Dedifferentiated amniotic fluid mesenchymal stem cell (primary cell): ENCODE measurements around the gene JMJD1C.
"Not testable (repeated sequence)": the region's sequence is repeated elsewhere in the genome, so short reads cannot be mapped to it uniquely, and the experiment has no call there.

Source experiments
- DNase-seq: peaks from one replicate; pipeline ENCODE4 v3.0.0-alpha.2; 2016; ENCODE audit errors: extremely low spot score

The JMJD1C gene

DNA sequence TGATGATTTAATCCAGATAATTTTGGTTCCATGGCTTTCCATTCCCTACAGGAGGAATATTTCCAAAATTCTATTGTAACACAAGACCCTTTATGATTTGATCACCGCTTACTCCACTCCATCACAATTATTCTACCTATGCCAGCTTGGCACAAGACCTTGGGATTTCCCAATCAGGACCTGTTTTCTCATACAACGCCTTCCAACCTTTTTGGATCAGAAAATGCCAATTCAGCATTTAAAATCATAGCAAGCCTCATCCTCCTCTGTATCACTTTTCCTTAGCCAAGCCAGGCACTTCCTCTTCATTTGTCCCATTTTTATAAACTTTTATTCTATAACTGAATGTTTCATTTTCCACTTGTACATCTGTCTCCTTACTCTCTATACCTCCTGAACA is 100.9 kb downstream of the JMJD1C start:
- no peak for DNase-seq

DNA sequence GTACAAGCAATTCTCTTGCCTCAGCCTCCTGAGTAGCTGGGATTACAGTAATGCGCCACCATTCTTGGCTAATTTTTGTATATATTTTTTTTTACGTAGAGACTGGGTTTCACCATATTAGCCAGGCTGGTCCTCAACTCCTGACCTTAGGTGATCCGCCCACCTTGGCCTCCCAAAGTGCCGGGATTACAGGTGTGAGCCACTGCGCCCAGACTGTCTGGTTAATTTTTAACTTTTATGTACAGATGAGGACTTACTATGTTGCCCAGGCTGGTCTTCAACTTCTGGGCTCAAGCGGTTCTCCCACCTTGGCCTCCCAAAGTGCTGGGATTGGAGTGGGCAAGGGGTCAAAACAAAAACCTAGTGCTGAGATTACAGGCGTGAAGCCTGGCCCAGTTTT is 101.8 kb downstream of the JMJD1C start:
- no peak for DNase-seq

DNA sequence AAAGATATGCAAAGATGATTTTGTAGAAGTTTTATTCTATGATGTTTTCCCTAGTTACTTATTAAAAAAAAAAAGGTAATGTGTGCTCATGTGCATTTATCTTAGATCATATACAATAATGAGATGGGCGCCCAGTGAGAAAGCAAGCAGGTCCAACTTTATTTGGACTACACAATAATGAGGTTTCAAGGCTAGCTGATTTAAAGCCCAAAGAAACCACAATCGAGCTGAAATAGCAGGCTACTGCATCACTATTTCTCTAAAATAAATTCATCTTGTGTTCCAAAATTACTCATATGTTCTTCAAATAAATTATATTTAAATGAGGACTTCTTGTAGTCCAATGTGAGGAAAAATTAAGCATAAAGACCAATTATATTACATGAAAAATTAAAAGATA is 110.1 kb downstream of the JMJD1C start:
- DNase-seq, result no peak

DNA sequence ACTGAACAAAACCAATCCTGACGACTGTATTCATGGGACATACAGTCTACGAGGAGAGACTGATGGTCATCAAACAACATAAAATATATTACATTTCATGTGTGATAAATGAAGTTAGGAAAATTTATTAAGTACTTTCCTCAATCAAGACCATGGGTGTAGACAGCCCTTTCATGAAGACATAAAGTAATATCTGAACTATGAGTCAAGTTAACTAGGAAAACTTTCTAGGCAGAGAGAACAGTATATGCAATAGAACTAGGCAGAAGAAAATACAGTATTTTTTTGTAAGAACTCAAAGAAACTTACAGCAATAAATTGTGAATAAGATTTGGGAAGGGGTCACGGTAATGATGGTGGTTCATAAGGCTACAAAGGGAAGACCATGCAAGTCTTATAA is 112.8 kb downstream of the JMJD1C start:
- DNase-seq, result no peak

DNA sequence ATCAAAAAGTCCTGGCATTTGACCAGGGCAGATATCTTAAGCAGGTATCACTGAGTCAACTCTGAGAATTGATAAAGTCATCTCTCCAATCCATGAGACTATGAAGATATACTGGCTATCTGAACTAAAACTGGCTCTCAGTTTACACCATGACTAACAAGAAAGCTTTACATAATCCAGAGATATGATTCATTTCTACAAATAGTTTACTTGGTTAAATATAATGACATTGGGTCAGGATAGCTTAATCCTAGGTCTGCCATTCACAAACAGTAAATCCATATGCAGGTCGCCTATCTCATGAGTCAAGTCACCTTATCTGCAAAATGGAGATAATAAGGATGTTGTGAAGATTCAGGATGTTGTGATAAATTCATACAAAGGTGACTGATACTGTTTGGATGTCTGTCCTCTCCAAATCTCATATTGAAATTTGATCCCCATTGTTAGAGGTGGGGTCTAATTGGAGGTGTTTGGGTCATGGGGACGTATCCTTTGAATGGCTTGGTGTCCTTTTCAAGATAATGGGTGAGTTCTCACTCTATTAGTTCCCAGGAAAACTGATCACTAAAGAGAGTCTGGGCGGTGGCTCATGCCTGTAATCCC is 117.4 kb downstream of the JMJD1C start:
- DNase-seq, result no peak

DNA sequence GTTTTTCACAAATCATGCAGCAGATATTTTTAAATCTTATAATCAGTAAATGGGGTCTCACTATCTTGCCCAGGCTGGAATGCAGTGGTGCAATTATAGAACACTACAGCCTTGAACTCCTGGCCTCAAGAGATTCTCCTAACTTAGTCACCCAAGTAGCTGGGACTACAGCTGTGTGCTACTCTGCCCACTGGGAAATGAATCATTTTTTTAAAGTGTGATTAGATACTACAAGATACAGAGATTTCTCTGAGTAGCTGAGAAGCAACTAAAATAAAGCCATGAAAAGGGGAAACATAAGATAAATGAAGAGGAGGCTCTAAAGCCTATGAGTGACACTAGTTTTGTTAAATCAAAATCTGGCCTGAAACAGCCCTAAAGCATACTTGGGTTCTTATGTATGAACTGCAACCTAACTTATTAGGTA is 119.7 kb downstream of the JMJD1C start:
- DNase-seq, result no peak

DNA sequence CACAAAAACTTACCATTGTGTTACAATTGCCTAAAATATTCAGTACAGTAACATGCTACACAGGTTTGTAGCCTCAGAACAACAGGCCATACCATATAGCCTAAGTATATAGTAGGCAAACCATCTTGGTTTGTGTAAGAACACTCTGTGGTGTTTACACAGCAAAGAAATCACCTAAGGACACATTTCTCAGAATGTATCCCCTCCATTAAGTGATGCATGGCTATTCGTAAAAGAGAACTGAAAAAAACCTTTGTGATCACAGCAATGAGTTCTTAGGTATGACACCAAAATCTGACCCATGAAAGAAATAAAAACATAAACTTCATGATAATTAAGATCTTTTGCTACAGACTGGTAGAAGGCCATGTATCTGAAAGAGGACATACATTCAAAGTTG is 121.5 kb downstream of the JMJD1C start:
- no peak for DNase-seq

DNA sequence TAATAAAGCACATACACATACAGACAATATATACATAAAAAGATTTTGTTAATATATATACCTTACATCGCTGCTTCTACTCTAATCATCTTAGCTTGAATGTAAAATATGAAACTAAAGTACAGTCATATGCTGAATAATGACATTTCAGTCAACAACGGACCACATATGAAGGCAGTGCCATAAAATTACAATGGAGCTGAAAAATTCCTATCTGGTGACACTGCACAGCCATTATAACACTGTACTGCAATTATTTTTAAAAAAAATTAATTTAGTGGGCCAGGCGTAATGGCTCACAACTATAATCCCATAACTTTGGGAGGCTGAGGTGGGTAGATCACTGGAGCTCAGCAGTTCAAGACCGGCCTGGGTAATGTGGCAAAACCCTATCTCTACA is 122.3 kb downstream of the JMJD1C start:
- DNase-seq, result no peak

DNA sequence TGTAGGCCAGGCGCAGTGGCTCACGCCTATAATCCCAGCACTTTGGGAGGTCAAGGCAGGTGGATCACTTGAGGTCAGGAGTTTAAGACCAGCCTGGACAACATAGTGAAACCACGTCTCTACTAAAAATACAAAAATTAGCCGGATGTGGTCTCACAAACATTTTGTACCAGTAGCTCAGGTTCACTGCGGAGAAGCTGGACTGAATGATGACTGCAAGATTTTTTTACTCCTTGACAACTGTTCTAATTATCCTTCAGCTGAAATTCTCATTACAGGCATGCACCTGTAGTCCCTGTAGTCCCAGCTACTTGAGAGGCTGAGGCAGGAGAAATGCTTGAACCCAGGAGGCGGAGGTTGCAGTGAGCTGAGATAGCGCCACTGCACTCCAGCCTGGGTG is 126.1 kb downstream of the JMJD1C start:
- DNase-seq, result not testable (repeated sequence)

DNA sequence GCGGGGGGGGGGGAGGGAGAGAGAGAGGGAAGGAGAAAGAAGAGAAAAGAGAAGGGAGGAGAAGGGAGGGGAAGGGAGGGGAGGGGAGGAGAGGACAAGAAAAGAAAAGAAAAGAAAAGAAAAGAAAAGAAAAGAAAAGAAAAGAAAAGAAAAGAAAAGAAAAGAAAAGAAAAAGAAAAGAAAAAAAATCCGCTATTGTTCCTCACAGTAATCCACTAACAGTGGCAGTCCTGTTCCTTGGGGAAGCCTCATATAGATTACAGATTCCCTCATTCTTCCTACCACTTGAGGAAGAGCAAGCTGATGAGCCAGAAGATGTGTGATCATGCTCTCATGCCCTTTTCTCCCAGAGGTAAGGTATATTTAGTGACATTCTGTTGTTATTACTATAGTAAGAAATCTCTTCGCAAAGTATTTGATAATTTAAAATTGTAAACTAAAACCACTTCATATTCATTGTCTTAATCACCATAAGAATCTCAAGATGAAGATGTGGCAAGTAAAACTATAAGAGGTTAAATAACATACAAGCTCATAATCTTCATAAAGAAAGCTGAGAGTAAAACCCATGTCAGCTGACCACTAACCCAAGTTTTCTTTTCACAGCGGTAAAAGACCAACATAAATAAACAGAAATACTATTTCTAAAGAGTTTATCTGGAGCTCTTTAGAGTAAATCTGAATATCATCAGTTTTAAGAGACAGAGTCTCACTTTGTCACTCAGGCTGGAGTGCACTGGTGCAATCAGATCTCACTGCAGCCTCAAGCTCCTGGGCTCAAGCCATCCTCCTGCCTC is 128.1 kb downstream of the JMJD1C start:
- DNase-seq, result no peak

DNA sequence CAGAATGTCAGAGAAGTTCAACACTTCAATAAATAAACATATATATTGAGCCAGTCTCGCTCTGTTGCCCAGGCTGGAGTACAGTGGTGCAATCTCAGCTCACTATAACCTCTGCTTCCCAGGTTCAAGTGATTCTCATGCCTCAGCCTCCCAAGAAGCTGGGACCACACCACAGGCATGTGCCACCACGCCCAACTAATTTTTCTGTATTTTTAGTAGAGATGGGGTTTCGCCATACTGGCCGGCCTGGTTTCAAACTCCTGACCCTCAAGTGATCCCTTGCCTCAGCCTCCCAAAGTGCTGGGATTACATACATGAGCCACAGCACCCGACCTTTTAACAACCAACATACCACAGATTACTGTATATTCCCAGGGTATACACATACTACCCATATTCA is 134.2 kb downstream of the JMJD1C start:
- DNase-seq, result no peak

DNA sequence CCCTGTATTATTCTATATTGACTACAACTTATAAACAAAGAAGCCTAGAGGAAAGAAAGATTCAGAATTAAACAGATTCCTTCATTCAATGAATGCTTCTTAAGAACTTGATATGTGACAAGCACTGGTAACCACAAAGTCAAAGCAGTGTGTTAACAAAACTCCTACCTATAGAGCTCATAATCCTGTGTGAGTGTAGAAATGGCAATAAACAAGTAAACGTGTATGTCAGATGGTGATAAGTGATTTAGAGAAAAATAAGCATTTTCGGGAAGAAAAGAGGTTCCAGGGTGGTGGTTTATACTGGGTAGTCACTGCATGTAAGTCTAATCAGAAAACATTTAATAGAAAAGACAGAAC is 141.3 kb downstream of the JMJD1C start:
- no peak for DNase-seq

DNA sequence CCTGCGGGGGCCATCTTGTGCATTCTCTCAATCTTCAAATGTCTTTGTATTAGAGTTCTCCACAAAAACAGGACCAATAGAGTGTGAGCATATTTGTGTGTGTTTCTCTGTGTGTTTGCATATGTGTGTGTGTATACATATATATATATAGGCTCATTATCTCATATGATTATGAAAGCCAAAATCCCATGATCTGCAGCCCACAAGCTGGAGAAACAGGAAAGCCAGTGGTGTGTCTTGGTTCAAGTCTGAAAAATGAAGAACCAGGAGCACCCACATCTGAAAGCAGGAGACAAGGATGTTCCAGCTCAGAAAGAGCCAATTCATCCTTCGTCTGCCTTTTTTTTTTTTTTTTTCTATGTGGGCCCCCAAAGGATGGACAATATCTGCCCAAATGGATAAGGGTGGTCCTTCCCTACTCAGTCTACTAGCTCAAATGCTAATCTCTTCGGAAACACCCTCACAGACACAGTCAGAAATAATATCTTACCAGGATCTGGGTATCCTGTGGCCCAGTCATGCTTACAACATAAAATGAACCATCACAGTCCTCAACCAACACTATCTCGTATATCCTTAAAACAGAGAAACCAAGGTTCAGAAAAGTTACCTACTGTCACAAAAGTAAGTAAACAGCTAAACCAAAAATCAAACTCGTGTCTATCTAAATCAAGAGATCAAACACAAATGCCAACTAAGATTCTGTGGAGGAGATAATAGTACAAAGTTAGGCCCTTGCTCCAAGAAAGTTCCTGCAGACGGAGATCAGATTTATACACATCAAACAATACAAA is 141.9 kb downstream of the JMJD1C start:
- no peak for DNase-seq

DNA sequence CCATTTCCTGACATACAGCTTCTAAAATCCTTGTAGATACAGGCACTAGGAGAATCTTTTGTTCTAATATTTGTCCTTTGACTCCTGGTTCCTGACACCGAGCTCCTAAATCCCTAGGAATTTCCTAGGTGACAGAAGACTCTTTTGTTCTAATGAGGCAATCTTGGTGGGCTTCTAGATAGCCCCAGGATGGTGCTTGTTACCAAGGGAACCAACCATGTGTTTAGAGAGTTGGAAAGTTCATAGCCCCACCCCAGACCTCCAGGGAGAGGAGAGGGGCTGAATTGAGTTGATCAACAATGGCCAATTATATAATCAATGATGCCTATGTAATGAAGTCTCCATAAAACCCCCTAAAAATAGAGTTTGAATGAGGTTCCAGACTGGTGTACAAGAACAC is 145.1 kb downstream of the JMJD1C start:
- DNase-seq, result no peak

DNA sequence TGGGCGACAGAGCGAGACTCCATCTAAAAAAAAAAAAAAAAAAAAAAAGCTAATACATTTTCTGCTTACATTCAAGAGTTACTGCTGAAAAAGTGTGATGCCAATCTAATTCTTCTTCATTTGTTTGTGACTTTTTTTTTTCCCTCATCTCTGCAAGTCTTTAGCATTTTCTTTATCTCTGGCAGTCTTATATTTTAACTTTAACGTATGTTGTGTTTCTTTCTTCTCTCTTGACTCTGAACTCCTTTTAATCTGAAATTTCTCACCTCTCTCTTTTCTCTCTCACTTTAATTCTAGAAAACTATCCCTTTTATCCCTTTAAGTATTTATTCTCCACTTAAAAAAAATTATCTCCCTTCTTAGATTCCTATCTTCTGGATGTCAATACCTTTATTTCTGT is 146.5 kb downstream of the JMJD1C start:
- DNase-seq, result no peak

DNA sequence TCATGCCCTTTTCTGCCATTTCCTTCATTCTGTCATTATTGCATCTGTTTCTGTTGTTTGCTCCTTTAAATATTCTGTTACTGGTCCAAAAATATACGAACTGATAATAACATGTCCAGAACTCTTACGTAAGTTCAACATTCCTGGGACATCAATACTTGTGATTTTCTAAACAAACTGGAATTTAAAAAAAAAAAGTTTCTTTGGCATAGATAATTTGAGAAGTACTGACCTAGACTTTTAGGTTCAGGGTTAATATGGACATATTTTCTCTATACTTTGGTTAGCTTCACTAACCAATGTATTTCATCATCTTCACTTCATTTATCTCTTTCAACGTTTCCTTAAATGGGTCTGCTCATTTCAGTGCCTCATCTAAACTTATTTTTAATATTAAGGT is 147.3 kb downstream of the JMJD1C start:
- DNase-seq, result no peak

DNA sequence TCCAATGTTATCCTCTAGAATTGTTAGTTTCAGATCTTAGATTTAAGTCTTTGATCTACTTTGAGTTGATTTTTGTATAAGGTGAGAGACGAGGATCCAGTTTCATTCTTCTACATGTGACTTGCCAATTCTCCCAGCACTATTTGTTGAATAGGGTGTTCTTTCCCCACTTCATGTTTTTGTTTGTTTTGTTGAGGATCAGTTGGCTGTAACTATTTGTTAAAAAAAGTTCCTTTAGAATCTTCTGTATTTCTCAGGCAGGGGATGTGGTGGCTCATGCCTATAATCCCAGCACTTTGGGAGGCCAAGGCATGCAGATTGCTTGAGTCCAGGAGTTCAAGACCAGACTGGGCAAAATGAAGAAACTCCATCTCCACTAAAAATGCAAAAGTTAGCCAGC is 151.8 kb downstream of the JMJD1C start:
- DNase-seq, result no peak

DNA sequence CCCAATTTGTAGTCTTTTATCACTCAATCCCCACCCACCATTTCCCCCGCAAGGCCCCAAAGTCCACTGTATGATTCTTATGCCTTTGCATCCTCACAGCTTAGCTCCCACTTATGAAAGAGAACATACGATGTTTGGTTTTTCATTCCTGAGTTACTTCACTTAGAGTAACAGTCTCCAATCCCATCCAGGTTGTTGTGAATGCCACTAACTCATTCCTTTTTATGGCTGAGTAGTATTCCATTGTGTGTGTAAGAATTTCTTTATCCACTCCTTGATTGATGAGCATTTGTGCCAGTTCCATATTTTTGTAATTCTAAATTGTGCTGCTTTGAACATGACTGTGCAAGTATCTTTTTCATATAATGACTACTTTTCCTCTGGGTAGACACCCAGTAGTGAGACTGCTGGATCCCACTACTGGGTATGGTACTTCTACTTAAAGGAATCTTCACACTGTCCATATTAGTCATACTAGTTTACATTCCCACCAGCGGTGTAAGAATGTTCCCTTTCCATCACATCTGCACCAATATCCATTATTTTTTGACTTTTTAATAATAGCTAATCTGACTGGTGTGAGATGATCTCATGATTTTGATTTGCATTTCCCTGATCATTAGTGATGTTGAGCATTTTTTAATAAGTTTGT is 152.6 kb downstream of the JMJD1C start:
- no peak for DNase-seq

DNA sequence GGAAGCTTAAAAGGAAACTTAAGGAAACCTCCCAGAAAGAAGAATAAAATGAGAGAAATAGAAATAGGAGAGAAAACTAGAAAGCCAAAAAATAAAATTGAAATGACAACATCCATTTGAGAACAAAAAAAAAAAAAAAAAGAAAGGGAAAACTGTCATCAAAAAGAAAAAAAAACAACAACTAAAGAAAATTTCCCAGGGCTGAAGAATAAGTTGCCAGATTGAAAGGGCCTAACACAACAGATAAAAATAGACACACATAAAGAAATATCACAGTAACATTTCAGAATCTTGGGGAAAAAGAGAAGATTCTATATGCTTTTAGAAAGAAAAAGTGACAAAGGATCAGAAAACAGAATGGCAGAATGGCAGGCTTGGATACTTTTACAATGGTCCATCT is 157.1 kb downstream of the JMJD1C start:
- DNase-seq, result no peak

DNA sequence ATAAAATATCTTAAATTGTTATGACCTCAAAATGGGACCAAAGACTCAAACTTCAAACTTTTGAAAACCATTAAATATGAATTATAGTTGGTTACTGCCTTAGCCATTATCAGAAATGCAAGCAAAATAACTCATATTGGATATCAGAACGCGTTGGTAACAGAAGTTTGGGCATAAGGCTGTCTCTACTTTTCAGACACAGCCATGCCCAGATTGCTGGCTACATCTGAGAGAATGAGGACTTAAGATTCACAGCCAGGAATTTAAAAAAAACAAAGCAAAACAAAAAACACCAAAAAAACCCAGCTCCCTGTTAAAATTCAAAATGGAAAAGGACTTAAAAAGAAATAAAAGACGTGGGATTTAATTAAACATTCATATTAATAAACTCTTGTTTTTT is 161.6 kb downstream of the JMJD1C start:
- DNase-seq, result no peak

DNA sequence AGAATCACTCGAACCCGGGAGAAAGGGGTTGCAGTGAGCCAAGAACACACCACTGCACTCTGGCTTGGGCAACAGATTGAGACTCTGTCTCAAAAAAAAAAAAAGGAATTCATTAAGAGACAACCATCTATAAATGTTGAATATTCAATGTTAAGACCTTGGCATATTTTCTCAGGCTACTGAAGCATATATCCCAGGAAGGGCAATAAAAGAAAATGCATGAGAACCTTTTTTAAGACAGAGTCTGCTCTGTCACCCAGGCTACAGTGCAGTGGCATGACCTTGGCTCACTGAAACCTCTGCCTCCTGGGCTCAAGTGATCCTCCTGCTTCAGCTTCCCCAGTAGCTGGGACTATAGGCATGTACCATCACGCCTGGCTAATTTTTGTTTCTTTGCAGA is 165.0 kb downstream of the JMJD1C start:
- DNase-seq, result no peak

DNA sequence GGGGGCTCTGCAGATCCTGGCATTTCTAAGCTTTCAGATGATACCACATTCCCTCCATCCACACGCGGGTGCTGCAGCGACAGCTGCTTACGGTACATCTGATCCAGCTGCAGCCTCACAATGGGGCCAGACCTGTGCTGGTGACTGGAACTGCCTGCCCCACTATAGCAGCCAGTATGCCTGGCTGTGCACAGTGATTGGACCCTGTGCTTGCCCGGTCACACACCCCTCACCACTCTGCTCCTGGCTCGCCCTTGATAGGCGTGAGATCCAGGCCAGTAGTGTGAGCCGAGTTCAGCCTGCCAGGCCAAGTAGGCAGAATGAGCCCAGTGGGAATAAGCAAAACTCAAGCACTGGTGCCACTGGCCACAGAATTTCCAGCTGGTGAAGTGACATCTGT is 167.8 kb downstream of the JMJD1C start:
- no peak for DNase-seq

DNA sequence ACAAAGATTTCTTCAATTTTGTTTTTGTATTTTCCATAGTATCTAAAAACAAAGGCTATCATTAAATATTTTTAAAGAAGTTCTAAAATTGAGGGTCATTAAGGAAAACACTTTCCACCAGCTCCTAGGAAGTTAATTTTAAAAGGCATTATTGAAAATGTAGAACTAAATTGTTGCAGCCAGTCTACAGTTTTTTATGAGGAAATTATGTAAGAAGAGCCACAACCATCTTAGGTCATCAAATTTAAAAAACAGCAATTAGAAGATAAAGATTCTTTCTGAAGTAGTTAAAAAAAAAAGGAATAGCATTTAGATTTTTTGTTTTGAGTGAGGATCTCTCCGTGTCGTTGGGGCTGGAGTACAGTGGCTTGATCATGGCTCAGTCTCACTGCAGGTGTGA is 171.0 kb downstream of the JMJD1C start:
- DNase-seq, result no peak
